ENCODE measurements around the gene ITIH1. TPM values are rescaled to one million over a fixed set of nuclear protein-coding genes. Genes with fewer than 3 reads are reported as not detected.
"Not testable (repeated sequence)": the region's sequence is repeated elsewhere in the genome, so short reads cannot be mapped to it uniquely, and the experiment has no call there.

Gene ITIH1
- total and polyA plus RNA-seq, 4 donors: 0.11 to 0.50 (median 0.35) TPM

- no peaks in the 10 kb centered on the region for H3K36me3 ChIP-seq (ENCODE audit: control insufficient read depth in 4 of 4, insufficient read depth in 4 of 4, low read length in 4 of 4)
- H3K4me3 ChIP-seq: no peak overlapping the region
- no peak for ATAC-seq (ENCODE audit: insufficient read depth, low FRiP score)
- H3K9ac ChIP-seq (ENCODE audit: insufficient read depth in 1 of 2, low read length in 2 of 2): no peak overlapping the region
- no peaks in the 10 kb centered on the region for H3K27me3 ChIP-seq (ENCODE audit: control insufficient read depth in 3 of 3, insufficient read depth in 3 of 3, low read length in 2 of 3)
- WGBS, 2 donors: 65 to 67% methylated on average over 8 of the region's 8 CpGs
- no peak overlapping the region for H3K27ac ChIP-seq (ENCODE audit: low read depth in 1 of 2, low read length in 1 of 2)
- DNase-seq: no peak
- H3K4me1 ChIP-seq (ENCODE audit: control insufficient read depth in 5 of 5, insufficient read depth in 5 of 5, low read length in 5 of 5): peaks cover 0 to 2% (median 0%) of the 10 kb centered on the region in 5 donors
- H3K9me3 ChIP-seq (ENCODE audit: control insufficient read depth in 4 of 4, insufficient read depth in 3 of 4, low read length in 3 of 4): peaks cover 0 to 2% (median 0%) of the 10 kb centered on the region in 4 donors
- TF ChIP-seq, protein P1, sequence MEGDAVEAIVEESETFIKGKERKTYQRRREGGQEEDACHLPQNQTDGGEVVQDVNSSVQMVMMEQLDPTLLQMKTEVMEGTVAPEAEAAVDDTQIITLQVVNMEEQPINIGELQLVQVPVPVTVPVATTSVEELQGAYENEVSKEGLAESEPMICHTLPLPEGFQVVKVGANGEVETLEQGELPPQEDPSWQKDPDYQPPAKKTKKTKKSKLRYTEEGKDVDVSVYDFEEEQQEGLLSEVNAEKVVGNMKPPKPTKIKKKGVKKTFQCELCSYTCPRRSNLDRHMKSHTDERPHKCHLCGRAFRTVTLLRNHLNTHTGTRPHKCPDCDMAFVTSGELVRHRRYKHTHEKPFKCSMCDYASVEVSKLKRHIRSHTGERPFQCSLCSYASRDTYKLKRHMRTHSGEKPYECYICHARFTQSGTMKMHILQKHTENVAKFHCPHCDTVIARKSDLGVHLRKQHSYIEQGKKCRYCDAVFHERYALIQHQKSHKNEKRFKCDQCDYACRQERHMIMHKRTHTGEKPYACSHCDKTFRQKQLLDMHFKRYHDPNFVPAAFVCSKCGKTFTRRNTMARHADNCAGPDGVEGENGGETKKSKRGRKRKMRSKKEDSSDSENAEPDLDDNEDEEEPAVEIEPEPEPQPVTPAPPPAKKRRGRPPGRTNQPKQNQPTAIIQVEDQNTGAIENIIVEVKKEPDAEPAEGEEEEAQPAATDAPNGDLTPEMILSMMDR (IDR thresholded peaks at IDR 0.05; ENCODE audit: control extremely low read depth, extremely low read depth): no peak
Measured at GRCh38 chr3:52775877-52776276, 1.5 kb upstream of the ITIH1 start.

DNA sequence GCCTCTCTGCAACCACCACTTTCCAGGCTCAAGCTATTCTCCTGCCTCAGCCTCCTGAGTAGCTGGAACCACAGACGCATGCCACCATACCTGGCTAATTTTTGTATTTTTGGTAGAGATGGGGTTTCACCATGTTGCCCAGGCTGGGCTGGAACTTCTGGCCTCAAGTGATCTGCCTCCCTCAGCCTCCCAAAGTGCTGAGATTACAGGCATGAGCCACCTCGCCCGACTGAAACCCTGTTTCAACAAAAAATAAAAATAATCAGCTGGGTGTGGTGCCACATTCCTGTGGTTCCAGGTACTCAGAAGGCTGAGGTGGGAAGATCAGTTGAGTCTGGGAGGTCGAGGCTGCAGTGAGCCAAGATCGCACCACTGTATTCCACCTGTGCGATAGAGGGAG, 913 bp upstream of the ITIH1 start:
- 81 to 92% methylated on average over 6 of the region's 6 CpGs for WGBS, 2 donors
- H3K4me3 ChIP-seq; H3K36me3 ChIP-seq (ENCODE audit: control insufficient read depth in 4 of 4, insufficient read depth in 4 of 4, low read length in 4 of 4); H3K27me3 ChIP-seq (ENCODE audit: control insufficient read depth in 3 of 3, insufficient read depth in 3 of 3, low read length in 2 of 3); DNase-seq; H3K4me1 ChIP-seq (ENCODE audit: control insufficient read depth in 5 of 5, insufficient read depth in 5 of 5, low read length in 5 of 5); H3K9me3 ChIP-seq (ENCODE audit: control insufficient read depth in 4 of 4, insufficient read depth in 3 of 4, low read length in 3 of 4); H3K27ac ChIP-seq (ENCODE audit: low read depth in 1 of 2, low read length in 1 of 2); H3K9ac ChIP-seq (ENCODE audit: insufficient read depth in 1 of 2, low read length in 2 of 2); ATAC-seq (ENCODE audit: insufficient read depth, low FRiP score): not testable (repeated sequence)

DNA sequence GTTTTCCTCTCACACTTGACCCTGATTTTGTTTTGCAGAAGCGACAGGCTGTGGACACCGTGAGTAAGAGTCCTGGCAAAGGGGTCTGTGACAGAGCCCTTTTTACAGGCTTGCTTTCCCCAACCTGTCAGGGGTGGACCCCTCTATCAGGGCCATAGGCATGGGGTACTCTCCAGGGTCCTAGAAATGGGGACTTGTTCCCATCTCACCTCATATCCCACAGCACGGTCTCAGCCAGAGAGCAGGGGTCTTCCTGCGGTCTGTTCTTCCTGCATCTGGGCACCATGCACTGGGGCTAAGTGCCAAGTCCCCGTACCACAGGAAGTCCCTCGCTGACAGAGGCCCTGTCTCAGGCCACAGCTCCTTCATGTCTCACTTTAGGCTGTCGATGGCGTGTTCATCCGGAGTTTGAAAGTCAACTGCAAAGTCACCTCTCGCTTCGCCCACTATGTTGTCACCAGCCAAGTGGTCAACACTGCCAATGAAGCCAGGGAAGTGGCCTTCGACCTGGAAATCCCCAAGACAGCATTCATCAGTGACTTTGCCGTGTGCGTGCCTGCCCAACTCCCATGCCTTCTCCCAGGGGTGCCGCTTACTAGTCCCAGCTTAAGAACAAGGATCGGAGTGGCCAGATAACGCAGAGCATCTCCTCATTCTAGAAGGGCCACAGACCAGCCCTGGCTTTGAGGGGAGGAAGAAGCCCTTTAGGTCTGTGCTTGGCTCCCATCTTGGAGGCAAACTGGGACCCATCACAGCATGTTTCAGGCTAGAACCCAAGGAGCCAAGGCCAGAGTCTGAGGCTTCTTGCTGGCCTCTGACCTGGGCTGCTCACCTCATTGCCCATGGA, 783 bp downstream of the ITIH1 start:
- Histone ChIP-seq H3K9me3 (ENCODE audit: control insufficient read depth in 4 of 4, insufficient read depth in 3 of 4, low read length in 3 of 4) (peaks cover 0 to 2% (median 0%) of the 10 kb centered on the region in 4 donors), H3K27me3 (ENCODE audit: control insufficient read depth in 3 of 3, insufficient read depth in 3 of 3, low read length in 2 of 3) (peaks cover 0 to 3% (median 0%) of the 10 kb centered on the region in 3 donors), H3K9ac (ENCODE audit: insufficient read depth in 1 of 2, low read length in 2 of 2) (no peak overlapping the region), H3K36me3 (ENCODE audit: control insufficient read depth in 4 of 4, insufficient read depth in 4 of 4, low read length in 4 of 4) (no peaks in the 10 kb centered on the region), H3K4me1 (ENCODE audit: control insufficient read depth in 5 of 5, insufficient read depth in 5 of 5, low read length in 5 of 5) (no peaks in the 10 kb centered on the region), H3K4me3 (no peak overlapping the region), H3K27ac (ENCODE audit: low read depth in 1 of 2, low read length in 1 of 2) (no peak overlapping the region)
- ATAC-seq (ENCODE audit: insufficient read depth, low FRiP score) (no peak), DNase-seq (no peak)
- TF ChIP-seq, protein P1 (IDR thresholded peaks at IDR 0.05; ENCODE audit: control extremely low read depth, extremely low read depth): no peak
- 52 to 68% methylated on average over 17 of the region's 17 CpGs for WGBS, 2 donors

DNA sequence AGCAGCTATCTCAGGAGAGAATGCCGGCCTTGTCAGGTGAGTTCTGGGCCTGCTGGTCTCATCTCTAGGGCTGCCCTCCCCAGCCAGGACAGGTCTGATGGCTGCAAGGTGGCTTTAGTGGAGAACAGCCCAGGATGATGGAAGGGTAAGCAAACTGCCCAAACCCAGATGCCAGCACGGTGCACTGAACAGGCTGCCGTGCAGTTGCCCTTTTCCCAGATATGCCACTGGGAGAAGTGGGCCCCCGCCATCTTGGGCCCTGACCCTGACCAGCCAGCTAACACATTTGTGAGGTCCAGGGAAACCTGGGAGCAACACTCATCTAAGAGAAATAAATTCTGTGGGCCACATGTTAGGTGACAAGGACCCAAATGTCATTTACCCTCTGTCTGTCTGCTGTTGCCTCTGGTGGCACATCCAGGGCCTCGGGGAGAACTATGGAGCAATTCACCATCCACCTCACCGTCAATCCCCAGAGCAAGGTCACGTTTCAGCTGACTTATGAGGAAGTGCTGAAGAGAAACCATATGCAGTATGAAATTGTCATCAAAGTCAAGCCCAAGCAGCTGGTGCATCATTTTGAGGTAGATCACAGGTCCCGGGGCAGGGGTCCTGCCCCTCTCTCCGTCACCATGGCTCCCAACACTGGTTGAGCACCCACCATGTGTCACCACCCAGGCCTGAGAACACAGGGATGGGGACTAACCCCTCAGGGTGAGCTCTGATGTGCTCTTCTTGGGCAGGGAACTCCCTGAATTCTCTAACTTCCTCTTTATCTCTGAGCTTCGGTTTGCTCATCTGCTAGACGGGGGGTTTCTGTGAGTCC, 1.8 kb downstream of the ITIH1 start:
- ATAC-seq (ENCODE audit: insufficient read depth, low FRiP score): no peak
- DNase-seq: no peak
- no peaks in the 10 kb centered on the region for H3K4me1 ChIP-seq (ENCODE audit: control insufficient read depth in 5 of 5, insufficient read depth in 5 of 5, low read length in 5 of 5)

More for the DNA sequence above, 1.8 kb downstream of the ITIH1 start:
- H3K9ac ChIP-seq (ENCODE audit: insufficient read depth in 1 of 2, low read length in 2 of 2): no peak overlapping the region
- TF ChIP-seq, protein P1 (IDR thresholded peaks at IDR 0.05; ENCODE audit: control extremely low read depth, extremely low read depth): no peak
- H3K4me3 ChIP-seq: no peak overlapping the region
- H3K36me3 ChIP-seq (ENCODE audit: control insufficient read depth in 4 of 4, insufficient read depth in 4 of 4, low read length in 4 of 4): no peaks in the 10 kb centered on the region
- peaks cover 0 to 2% (median 0%) of the 10 kb centered on the region in 4 donors for H3K9me3 ChIP-seq (ENCODE audit: control insufficient read depth in 4 of 4, insufficient read depth in 3 of 4, low read length in 3 of 4)
- 62 to 70% methylated on average over 11 of the region's 11 CpGs for WGBS, 2 donors
- H3K27me3 ChIP-seq (ENCODE audit: control insufficient read depth in 3 of 3, insufficient read depth in 3 of 3, low read length in 2 of 3): peaks cover 0 to 3% (median 0%) of the 10 kb centered on the region in 3 donors
- H3K27ac ChIP-seq (ENCODE audit: low read depth in 1 of 2, low read length in 1 of 2): no peak overlapping the region
